Measurements from ENCODE around the gene ATP5F1D.

ATP5F1D gene

DNA sequence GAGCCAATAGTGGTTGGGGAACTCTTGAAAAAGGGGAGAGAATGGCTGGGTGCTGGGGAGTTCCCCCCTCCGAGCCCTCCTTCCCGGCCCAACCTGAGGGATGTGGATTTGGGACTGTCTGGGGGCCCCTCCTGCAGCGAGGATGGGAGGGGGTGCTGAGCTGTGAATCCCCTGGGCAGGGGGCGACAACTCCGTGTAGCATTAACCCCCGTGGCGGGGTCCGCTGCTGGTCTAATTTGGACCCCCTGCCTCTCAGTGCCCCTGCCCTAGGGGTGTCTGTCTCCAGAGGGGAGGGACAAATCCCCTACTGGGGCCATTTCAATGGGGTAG, 16.6 kb downstream of the ATP5F1D start:
- DNase-seq (ENCODE audit: low read depth in 2 of 2) = no peak

DNA sequence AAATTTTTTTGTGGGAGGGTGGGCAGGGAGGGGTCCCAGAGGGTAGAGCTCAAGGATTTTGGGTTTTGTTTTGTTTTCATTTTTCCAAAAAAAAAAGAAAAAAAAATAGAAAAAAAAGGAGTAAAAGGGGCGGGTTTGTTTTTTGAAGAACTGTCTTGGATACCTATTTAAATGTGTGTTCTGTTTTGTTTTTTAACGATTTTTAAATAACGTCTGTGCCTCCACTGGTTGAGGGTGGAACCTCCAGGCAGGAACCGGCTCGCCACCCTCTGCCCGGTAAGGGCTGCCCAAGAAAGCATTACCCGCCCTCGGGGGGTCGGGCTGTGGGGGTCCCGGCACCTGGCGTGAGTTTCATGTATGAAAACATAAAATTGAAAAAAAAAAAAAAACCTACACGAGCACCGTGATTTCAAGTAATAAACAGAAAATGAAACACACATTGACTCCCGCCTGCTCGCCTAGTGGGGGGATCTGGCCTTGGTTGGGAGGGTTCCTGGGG, 17.2 kb downstream of the ATP5F1D start:
- no peak for DNase-seq (ENCODE audit: low read depth in 2 of 2)

- peak in 1 of 2 donors; percentile 72 for DNase-seq (ENCODE audit: low read depth in 2 of 2)
Measured at GRCh38 chr19:1259206-1259875, 17.8 kb downstream of the ATP5F1D start.

DNA sequence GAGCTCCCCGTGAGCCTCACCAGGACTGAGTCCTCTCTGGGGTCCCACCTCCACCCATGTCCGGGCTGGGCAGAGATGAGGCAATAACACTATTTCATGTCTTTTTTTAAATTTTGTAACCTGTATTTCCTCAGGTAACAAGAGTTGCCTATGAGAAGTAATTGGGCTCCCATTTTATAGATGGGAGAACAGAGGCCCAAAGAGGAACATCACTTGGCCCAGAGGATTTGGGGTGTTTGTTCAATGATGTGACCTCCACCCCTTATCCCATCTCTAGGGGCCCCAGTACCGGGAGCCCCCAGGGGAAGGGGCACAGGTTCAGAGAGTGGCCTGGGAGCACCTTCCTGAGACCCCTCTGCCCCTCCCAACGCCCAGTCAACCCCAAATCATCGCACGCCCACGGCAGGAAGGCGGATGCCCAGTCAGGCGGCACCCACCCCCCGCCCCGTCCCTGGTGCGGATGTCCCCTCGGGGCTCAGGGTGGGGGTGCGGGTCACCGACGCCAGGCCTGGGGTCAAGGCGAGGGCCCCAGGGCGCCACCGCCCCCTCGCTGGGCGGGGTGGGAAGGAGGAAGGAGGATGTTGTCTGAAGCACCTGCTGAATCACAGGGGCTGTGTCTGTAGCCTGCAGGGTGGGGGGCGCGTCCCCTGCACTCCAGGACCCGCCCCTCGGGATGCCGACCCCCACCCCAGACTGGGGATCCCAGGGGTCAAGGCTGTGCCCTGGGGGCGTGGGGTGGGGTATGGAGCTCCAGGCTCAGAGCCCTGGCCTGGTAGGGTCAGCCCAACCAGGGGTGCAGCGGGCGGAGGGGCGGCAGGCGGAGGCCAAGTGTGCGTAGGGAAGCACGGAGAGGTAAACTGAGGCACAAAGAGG, 18.6 kb downstream of the ATP5F1D start:
- no peak for DNase-seq (ENCODE audit: low read depth in 2 of 2)

- DNase-seq (ENCODE audit: low read depth in 2 of 2) = peak; percentile 94 to 97
Measured at GRCh38 chr19:1260749-1261537, 19.4 kb downstream of the ATP5F1D start.

- DNase-seq (ENCODE audit: low read depth in 2 of 2) = no peak
Measured at GRCh38 chr19:1261538-1261797, 19.9 kb downstream of the ATP5F1D start.

GRCh38 chr19:1261798-1262622, 20.5 kb downstream of the ATP5F1D start:
- no peak for DNase-seq (ENCODE audit: low read depth in 2 of 2)

DNA sequence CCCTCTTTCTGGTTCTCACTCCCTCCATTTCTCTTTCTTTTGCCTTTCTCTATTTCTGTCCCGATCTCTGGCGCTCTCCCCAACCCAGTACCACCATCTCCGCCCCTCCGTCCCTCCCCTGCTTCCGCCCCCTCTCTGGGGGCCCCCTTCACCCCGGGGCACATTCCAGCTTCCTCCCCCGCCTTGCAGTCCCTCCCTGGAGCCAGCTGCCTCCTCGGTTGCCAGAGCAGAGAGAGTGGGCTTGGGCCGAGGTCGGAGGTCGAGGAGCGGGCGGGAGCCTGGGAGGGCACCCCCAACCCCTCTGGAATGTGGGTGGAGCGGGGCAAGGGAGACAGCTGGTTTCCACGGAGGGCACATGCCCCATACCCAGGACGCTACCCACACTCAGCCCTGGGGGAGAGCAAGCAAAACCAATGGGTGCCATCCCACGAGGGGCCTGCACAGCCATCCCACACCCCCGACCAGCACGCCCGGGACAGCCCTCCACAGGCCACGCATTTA, 21.1 kb downstream of the ATP5F1D start:
- no peak for DNase-seq (ENCODE audit: low read depth in 2 of 2)

DNA sequence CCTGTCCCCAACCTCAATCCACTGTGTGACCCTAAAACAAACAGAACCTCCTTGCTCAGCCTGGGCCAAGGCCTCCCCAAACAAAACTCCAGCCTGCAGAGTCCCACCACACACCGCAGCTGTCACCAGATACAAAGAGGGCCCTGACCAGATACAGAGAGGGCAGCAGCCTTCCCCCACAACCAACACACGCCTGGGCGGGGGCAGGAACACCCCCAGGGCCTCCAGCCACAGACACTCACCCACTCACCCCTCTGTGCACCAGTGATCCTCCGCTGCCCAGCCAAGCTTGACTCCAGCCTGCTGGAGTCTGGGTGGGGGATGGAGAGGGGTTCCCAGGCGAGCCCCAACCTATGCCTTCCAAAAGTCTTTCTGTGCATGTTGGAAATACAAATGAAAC, 21.6 kb downstream of the ATP5F1D start:
- no peak for DNase-seq (ENCODE audit: low read depth in 2 of 2)

DNA sequence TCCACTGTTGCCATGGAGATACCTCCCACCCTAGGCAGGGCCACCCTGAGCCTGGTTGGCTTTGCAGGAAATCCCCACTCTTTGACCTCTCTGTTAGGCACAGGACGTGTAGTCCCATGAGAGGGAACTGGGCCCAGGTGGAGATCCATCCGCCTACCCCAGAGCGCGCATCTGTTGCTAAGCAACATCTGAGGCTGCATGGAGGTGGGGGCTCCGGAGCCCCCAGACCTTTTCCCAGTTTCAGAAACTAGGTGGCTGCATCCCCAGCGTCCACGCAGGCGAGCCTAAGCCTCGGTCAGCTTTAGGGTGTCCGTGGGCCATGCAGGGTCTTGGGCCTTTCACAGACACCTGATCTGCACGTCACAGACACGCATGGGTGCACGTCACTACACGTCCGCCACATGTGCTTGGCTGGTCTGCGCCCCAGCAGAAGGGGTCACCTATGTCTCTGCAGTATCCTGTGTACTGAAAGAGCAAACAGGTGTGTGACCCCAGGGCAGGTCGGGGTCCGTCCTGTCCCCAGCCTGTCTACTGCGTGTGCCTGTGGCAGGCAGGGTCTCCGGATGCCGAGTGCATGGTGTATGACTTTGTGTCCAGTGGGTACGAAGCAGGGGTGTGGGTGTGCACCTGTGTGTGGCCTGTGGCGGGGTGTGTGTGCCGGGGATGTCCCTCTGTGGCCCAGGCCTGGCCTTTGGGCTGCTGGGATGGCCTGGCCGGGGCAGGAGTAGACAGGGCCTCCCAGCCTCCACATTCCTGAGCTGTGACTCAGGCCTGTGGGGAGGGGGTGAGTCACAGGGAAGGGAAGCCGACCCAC, 23.5 kb downstream of the ATP5F1D start:
- DNase-seq (ENCODE audit: low read depth in 2 of 2) = no peak

DNA sequence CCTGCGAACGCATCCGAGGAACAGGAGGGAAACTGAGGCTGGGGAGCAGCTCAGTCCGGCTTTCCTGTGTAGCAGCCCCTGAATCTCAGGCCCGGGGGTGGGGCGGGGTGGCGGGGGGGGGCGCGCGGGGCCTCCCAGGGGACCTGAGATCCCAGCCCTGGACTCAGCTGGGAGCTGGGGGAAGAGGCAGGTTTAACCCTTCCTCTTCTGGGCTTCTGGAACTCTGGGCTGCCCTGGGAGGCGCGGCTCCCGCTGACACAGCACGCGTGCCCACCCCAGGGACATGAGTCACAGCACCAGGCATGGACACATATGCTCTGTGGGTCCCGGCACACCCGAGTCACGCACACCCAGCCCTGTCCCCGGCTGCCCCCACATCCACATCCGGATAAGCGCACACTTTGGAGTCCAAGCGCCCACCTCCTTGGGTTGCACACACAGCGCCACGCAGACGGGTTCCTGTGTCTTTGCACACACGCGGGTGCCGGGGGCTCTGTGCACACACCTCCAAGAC, 24.1 kb downstream of the ATP5F1D start:
- no peak for DNase-seq (ENCODE audit: low read depth in 2 of 2)

GRCh38 chr19:1266129-1266915, 24.8 kb downstream of the ATP5F1D start:
- peak; percentile 85 for DNase-seq (ENCODE audit: low read depth in 2 of 2)

DNA sequence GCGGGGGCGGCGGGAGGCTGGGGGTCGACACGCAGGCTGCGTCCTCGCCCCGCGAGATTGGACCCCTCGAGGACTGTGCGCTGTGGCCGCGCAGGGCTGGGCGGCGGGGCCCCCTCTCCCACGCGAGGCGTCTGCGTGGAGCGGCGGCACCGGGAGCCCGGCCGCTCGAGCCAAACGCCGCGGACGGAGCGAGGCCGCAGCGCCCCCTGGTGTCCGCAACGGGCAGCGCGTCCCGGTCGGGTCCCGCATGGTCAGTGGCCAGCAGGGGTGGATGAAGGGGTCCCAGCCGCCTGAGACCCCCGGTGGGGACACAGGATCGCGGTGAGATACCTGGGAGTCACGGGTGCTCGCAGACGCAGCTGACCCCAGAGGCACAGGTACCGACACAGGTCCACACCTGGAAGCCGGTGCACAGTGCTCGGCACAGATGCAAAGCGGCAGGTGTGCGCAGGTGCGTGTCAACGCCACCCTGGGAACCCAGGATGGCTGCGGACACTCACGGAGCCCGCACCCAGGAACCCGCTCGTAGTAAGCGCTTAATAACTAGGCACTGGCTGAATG, 25.4 kb downstream of the ATP5F1D start:
- peak; percentile 64 to 67 for DNase-seq (ENCODE audit: low read depth in 2 of 2)

DNA sequence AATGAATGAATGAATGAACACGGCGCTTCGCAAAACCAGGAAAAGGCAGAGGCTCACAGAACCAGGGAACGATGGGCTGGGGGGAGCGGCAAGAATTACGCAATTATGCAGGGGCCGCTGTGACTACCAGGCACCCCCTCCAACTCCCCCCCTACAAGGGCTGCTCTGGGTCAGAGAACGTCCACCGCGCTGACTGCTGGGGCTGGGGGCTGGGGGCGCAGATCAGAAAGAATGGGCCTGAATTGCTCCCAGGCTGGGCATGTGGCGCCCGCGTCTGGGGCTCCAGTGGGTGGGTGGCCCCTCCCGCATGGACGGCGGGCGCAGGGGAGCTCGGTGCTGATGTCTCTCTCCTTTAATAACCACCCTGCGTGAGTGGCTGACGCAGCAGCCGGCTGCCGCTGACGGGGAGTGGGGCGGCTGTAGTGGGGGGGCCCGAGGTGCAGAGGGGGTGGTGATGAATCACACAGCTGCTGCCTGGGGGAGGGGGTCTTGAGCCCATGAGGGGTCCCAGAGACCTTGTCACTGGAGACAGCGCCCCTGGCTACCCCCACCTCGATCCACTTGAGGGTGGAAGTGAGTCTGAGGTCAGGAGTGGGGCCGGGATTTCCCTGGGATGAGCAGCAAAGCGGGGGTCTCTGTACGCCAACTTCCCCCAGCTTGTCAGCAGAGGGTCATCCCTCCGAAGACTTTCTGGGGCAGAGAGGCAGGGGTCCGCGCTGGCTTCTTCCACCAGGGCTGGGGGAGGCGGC, 26.1 kb downstream of the ATP5F1D start:
- no peak for DNase-seq (ENCODE audit: low read depth in 2 of 2)

DNA sequence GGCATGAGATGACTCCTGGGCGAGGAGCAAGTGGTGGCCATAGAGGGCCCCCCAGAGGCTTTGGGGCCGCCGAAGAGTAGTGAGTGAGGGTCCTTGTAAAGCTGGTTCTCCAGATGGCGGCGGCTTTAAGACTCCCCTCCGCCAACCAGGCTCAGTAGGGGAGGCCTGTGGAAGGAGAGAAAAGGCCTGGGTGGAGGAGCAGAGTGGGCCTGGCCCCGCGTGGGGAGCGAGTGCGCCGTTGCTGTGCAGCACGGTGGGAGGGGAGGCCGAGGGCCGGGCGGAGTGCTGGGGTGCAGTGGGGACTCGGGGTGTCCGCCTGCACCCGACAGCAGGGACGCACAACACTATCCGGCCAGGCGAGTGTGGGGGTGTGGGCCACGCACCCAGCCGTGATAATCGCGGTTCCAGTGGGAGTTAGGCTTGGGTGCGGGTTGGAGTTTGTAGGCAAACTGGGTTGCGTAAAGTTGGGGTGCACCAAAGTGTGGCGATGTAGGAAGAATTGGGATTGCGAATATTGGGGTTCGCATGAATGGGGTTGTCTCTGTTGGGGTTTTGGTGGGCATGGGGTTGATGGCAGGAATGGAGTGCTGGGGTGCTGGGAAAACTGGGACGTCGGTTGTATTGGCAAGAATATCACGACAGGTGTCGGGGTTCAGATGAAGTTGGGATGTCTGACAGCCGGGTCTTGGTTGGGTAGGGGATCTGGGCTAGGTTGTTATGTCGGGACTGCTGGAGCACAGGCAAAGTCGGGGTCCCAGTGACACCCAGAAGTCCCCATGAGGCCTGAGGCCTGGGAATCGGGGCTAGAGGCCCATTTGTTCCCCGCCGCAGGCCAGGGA, 26.9 kb downstream of the ATP5F1D start:
- no peak for DNase-seq (ENCODE audit: low read depth in 2 of 2)

DNA sequence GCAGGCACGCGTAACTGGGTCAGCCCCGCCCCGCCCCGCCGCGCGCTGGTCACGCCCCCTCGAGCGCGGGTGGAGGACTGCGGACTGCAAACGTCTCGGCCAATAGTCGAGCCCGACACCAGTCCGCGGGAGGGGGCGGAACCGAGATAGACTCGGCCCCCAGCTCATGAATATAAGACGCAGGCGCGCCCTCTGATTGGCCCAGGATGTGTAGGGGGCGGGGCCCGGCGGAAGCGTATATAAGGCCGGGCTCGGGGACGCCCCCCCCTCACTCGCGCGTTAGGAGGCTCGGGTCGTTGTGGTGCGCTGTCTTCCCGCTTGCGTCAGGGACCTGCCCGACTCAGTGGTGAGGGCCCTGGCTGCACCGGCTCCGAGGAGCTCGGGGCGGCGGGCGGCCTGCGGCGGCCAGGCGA, 27.5 kb downstream of the ATP5F1D start, which contains the start of gene CIRBP:
TSS of gene CIRBP (plus strand) at position 268 of the 413 bp plus-strand sequence. CDS start 1,602 bp downstream, outside the sequence.
- peak; percentile 99 for DNase-seq (ENCODE audit: low read depth in 2 of 2)

GRCh38 chr19:1269478-1270212, 28.1 kb downstream of the ATP5F1D start:
- DNase-seq (ENCODE audit: low read depth in 2 of 2) = peak; percentile 76 to 80
